Fibroblast of the conjunctiva (primary cell): ENCODE data around the gene MTMR12.
"Not testable (repeated sequence)": the region's sequence is repeated elsewhere in the genome, so short reads cannot be mapped to it uniquely, and the experiment has no call there.

Source experiments
- DNase-seq: peaks from one replicate; pipeline ENCODE4 v3.0.0-alpha.2; 2010; ENCODE audit warnings: low read depth

The MTMR12 gene

DNA sequence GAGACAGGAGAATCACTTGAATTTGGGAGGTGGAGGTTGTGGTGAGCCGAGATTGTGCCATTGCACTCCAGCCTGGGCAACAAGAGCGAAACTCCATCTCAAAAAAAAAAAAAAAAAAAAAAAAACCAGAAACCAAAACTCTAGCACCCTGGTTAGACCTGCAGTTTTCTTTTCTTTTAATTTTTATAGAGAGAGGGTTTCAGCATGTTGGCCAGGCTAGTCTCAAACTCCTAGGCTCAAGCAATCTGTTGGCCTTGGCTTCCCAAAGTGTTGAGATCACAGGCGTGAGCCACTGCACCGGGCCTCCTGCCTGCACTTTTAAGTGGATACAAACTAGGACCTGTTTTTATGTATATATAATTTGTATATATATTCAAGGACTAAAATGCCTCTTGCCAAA is 12.9 kb upstream of the MTMR12 start:
- DNase-seq: no peak

DNA sequence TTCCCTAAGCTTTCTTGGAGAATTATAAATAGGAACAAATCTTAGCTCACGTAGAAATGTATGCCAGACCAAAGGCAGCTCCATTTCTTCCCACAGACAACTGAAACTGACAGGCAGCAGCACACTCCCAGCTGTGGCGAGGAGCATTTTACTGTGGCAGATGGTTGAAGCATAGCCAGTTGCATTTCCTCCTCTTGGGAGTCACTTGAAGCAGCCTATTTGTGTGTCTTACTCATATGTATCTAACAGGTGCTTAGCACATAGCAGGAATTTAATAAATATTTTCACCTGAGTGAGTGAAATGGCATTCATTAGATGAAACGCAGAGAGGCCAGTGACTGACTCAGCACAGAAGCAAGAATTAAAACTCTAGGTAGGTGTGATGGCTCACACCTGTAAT is 12.3 kb upstream of the MTMR12 start:
- no peak for DNase-seq

DNA sequence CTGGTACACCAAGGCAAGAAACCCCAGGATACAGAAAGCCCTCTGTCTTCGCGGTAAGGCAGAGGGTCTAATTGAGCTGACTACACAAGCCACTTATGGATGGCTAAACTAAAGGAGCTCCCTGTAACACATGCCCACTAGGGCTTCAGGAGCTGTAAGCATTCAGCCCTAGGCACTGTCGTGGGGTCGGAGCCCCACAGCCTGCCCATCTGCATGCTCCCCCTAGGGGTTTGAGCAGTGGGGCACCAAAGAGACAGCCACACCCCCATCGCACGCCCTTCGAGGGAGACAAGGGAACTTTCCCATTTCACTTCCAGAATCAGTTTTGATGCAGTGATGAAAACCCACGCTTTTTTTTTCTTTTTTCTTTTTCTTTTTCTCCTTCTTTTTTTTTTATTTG is 11.0 kb upstream of the MTMR12 start:
- no peak for DNase-seq

DNA sequence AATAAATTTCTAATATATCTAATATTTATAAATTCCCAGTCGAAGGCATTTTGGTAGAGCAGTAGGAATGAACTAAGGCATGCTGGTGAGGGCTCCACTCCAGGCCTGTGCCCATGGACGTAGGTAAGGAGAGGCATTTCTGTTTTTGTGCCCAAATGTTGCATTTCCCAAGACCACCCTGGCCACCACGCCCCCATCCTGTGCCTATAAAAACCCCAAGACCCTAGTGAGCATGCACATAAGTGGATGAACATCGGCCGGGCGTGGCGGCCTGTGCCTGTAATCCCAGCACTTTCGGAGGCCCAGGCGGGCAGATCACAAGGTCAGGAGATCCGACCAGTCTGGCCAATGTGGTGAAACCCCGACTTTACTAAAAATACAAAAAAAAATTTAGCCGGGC is 10.1 kb upstream of the MTMR12 start:
- no peak for DNase-seq

DNA sequence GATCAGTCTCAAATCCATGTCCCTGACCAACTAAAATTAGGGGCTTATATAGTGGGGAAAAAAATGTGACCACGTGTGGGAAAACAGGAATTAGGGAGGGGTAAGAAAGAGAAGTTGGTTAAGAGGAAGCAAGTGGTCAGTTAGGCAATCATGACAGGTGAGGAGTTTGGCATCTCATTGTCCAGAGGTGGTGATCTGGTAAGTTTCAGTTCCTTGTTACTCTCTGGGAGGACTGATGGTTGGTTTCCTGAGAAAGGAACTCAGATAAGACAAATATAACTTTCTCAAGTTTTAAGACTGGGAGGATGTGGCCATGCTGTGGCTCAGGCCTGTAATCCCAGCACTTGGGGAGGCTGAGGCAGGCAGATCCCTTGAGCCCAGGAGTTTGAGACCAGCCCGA is 9.0 kb upstream of the MTMR12 start:
- DNase-seq: not testable (repeated sequence)

DNA sequence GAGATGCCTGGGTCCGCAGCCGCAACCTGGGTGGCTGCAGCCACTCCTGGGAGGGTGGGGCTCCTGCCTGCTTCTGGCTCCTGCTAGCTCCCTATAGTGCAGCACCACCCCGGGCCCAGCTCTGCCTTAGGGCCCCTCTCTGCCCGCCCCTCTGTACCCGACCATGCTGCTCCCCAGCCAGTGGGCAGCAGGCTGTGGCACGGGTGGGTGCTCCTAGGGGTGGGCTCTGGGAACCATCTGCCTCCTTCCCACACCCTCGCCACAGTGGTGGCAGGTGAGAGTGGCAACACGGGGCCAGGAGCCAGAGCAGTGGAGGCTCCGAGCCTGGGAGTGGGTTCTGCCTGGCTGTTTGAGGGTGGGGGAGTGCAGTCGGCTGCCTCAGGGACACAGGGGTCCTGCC is 7.8 kb upstream of the MTMR12 start:
- DNase-seq: no peak

DNA sequence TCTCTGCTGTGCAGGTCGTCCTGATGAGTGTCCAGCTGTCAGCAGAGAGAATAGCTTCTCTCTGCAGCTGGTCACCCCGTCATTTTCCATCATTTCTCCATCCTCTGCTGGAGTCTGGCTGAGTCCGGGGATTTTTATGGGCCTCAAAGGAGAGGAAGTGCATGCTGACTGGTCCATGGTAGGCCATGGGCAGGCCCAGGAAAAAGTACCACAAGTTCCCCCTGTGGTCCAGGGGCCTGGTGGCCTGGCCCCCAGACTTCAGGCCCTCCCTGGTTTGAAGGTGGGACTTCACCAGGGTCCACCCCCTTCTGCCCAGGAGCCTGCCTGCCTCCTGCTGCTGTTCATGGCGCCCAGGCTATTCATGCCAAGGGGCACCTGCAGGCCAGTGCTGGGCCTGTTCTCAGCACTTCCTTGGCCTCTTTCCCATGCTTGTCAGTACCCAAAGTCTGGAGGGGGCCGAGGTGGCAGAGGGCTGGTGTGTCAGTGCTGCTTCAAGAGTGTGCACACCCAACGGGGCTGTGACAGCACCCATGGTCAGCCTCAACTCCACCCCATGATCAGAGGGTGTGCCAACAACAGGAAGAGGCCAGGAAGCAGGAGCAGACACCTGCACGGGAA is 7.3 kb upstream of the MTMR12 start:
- no peak for DNase-seq

DNA sequence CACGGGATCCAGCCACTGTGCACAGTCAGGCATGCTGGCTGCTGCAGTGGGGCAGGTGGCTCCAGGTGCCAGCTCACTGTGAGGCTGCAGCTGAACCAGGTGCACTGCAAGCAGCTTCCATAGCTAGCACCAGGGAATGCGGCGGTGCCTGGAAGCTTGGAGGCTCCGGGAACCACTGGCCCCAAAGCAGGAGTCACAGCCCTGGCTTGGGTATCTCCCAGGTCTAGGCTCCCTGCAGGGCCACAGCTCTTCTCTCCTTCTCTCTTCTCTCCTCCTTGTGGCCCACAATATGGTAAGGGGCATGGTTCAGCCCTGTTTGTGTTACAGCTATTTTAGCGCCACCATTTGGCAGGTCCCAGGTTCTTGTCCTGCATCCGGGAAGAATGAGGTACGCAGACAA is 6.7 kb upstream of the MTMR12 start:
- DNase-seq: no peak

DNA sequence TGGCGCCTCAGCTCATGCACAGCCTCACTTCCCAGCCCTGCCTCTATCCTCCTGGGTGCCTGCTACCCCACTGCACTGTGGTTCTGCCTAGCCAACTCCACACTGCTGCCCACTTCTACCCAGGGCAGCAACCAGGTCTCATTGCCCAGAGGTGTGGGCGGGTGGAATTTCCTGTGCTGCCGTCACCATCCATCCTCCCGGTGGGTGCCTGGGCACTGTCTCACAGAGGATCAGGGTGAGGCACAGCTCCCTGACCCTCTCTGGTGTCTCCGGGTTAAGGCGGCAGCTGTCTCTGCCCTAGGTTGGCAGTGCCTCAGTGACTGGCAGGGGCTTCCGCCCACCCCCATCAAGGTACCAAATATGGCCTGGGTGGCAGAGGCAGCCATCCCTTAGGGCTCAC is 4.3 kb upstream of the MTMR12 start:
- DNase-seq: no peak

DNA sequence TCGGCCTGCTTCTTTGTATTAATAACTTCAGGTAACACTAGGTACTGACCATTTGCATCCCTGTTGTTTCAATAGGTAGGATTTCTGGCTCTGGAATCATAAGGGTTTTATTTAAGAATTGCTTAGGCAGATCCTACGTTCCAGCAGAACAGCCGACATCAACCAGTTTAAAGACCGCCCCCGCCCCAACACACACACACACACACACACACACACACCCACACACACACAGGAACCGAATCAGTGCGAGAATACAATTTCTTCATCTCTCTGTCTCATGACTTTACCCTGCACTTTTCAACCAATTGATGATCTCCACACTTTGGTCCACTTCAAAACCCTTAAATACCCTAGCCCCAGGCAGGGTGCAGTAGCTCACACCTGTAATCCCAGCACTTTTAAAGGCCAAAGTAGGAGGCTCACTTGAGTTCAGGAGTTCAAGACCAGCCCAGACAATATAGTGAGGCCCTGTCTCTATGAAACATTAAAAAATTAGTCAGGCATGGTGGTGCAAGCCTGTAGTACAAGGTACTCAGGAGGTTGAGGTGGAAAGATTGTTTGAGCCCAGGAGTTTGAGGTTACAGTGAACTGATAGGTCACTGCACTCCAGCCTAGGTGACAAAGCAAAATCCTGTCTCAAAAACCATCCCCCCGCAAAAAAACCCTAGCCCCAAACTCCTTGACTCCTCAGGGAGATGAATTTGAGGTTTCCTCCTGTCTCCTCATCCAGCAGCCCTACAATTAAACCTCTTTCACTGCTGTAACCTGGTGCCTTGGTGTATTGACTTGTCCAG is 2.7 kb upstream of the MTMR12 start:
- no peak for DNase-seq

DNA sequence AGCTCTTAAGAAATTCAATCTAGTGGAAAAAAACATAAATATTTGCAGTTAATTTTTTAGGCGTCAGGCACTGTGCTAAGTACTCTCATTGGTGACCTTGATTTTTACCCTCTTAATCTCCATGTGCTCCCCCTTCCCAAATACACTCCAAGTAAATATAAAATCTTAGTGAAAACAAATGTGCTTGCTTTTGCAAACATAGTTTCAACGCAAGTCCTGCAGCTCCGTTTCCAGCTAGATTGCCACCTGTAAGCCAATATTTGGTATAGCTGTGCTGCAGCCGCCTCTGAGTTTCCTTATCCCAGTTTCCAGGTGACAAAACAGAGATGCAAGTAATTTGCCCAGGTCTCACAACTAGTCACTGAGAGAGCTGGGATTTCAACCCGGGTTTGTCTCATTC is 1.9 kb upstream of the MTMR12 start:
- no peak for DNase-seq

DNA sequence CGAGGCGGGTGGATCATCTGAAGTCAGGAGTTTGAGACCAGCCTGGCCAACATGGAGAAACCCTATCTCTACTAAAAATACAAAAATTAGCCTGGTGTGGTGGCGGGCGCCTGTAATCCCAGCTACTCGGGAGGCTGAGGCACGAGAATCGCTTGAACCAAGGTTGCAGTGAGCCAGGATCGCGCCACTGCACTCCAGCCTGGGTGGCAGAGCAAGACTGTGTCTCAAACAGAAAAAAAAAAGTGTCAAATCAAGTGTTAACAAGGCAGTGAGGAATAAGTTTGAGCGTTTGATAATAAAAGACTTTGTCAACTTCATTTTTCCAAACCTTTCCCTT is 1.4 kb upstream of the MTMR12 start:
- DNase-seq: not testable (repeated sequence)

DNA sequence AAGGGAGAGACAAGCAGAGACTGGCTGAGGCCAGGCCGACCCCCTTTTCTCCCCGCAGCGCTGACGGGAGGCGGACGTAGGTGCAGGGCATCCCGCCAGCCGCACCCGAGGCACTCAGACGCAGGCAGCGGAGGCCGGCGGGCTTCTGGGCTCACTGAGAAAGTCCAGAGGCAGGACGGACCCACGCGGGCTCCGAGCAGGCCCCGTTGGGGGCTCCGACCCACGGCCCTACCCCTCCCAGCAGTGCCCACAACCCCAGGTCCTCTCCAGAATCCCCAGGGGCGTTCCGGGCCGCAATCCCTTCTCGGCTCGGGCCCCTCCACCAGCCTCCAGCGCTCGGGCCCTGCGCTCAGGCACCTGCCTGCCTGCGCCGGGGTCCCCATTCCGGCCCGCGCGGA is 543 bp downstream of the MTMR12 start:
- peak; percentile 23 for DNase-seq

DNA sequence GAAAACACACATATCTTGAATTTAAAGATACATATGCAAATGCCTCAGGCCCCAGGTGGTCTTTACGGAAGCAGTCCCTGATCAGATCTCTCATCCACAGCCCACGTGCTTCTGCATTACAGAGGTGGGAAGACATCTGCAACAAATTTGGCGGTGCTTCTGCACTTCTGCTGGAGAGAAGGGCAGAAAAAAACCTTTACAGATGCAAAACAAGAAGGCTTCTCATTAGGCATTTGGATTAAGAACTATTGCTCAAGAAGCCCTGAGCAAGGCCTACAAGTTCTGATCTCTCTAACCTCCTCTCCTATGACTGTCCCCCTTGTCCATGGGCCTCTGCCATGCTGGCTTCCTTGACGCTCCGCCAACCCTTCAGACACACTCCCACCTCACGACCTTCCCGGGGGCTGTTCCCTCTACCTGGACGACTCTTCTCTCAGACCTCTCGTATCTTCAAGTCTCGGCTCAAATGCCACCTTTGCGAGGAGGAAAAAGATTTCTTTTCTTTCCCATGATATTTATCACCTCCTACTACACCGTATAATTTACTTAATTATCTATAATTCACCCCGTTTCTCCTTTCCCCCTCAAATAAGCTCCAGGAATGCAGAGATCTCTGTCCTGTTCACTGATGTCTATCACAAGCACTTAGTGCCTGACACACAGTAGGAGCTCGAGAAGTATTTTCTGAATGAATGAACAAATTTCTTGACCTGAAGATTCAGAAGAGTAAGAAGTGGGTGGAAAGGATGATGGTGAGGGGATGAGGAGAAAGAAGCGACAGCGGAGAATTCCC is 1.1 kb downstream of the MTMR12 start:
- DNase-seq: no peak

DNA sequence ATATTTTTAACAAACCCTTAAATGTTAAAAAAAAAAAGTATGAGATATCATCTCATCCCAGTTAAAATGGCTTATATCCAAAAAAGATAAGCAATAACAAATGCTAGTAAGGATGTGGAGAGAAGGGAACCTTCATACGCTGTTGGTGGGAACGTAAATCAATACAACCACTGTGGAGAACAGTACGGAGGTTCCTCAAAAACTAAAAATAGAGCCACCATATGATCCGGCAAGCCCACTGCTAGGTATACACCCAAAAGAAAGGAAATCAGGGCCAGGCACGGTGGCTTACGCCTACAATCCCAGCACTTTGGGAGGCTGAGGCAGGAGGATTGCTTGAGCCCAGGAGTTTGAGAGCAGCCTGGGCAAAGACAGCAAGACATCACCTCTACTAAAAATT is 3.0 kb downstream of the MTMR12 start:
- no peak for DNase-seq

DNA sequence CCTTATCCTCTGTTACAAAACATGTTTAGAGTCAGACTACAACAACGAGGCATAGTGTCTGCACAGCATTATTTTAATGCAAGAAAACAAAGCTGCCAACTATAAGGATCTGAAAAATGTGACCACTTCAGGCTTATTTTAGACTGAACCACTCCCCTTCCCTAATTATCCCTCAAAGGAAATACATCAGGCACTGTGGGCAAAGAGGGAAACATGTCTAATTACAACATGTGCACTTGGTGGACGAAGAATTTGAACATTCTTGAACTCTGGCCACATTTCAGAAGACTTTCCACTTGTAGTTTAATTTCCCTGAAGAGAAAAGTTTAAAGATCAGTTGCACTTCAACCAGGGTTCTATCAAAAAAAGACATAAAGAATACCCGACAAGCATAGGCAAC is 3.8 kb downstream of the MTMR12 start:
- DNase-seq: no peak

DNA sequence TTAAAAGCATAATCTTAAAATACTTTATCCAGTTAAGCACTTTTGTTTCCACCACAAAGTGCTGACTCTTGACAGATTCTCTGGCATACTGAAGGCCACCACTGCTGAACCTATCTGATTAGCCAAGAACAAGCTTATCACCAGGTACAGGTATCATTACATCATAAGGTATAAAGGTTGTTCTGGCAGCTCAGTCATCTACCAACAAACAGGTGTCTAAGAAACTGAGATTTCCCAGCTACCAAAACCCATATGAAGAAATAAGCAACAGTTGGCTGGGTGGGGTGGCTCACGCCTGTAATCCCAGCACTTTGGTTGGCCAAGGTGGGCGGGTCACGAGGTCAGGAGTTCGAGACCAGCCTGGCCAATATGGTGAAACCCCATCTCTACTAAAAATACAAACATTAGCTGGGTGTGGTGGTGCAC is 5.0 kb downstream of the MTMR12 start:
- DNase-seq: no peak

DNA sequence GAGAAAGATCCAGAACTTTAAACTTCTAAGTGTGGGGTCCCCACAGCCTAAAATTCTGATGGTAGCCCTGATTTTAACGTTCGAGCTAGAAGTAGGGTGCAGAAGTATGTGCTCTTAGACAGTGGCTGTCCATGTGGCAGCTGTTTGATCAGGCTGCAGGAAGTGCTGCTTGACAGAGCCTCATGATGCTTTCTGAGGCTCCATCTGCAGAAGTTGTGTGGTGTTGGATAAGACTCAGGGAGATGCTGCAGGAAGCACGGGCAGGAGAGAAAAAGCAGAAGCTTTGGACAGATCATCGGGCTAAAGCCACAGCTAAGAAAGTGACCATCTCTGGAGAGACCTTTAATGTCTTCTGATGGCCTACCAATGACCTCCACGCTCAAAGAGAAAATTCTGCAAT is 8.1 kb downstream of the MTMR12 start:
- no peak for DNase-seq

DNA sequence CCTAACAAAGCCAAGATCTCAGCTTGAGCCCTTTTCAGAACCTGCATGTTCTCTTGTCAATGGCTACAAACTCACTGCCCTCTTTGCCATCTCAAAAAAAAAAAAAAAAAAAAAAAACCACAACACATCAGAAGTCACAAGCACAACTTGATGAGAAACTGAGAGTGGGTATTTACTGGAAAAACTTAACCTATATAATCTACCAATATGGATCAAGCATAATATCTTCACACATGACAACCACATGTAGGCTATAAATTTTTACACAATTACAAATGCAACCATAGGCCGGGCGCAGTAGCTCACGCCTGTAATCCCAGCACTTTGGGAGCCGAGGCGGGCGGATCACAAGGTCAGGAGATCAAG is 9.0 kb downstream of the MTMR12 start:
- no peak for DNase-seq

DNA sequence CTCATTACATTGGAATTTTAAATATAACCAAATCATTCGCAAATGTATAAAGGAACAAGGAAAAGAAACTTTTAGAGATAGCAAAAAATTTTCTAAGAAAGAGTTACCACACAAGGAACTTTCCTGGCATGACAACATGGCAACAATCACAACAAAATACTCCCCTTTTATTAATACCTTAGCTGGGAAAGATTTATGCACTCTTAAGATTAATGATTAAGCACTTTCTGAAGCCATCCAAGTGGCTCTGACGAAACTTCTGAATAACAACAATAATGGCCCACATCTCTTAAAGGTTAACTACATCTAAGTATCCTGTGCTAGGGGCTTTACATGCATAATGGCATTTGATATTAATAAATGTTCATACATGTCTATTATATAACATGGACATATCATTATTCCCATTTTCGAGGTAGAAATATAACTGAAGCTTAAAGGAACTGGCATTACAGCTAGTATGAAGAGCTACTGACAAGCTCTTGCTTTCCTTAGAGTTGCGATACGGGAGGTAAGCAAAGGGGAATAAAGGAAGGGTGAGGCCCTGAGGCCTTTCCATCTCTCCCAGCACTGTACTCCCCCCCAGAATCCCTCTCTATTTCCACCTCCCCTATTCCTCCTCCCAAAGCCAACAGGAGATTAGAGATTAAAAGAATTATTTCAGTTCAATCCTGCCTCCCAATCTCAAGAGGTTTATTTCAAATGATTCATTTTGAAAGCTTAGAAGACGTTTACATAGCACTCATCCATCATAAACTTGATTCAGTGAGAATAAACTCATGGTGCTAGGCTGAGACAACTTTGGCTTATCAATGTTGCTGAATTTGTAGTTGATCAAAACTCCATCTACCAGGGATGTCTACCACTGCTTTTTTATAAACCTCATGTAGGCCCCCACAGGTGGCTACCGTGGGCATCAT is 9.6 kb downstream of the MTMR12 start:
- no peak for DNase-seq

DNA sequence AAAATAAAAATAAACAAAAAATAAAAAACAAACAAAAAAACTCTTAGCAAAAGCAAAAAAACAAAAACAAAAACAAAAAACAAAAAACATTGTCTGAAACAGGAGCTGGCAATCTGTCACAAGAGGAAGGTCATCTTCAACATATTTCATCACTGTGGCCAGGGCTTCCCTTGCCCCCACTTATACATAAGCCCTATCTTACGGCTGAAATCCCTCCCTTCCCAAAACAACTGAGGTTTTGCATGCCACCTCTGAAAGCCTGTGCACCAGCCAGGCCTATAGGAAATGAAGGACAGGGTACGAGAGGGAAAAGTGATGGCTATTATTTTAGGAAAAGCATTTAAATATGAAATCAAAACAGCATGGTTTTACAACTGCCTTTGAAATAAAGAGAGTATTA is 10.8 kb downstream of the MTMR12 start:
- DNase-seq: no peak

DNA sequence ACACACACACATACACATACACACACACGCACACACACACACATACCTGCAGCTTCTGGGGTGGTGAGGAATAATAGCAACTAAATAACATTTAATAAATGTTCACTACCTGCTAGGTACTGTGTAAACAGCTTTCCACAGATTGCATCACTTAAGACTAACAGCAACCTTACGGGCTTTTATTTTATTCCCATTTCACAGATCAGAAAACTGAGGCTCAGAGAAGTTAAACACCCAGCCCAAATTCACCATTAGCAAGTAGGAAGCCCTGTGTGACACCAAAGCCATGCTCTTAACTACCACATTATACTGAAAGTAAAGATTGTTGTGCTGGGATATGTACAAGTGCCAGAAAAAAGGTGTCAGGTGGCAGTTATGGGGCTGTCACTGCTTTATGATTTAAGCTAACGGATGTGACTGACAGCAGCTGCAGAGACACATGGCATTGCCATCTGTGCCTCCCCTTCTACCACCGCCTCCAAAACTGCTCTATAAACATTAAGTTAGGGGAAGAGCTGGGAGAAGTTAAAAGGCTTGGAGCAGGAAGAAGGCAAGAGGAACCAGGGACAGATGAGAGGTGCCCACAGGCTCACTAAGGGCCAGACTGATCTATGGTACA is 13.6 kb downstream of the MTMR12 start:
- no peak for DNase-seq
